T-helper 2 cell treated with Interferon-gamma antibody and Interleukin-4, amounts not matched to agents 5 μg/mL and 100 μg/mL, for 36 hours (primary cell): ENCODE data around the gene PTPRB.
A peak's percentile ranks its signal among the peaks of the same experiment; 100 is the strongest.

Source experiments
- DNase-seq: peaks from one replicate; pipeline ENCODE4 v3.0.0; 2021; ENCODE audit warnings: low spot score
- H3K27ac Mint-ChIP-seq: one replicate; pipeline ENCODE4 v1.8.0; 2021; ENCODE audit warnings: mild to moderate bottlenecking, mixed read lengths
- H3K27me3 Mint-ChIP-seq: one replicate; pipeline ENCODE4 v1.8.0; 2021; ENCODE audit warnings: low read depth, mixed read lengths
- H3K36me3 Mint-ChIP-seq: one replicate; pipeline ENCODE4 v1.8.0; 2021; ENCODE audit warnings: low read depth, mixed read lengths
- H3K4me1 Mint-ChIP-seq: one replicate; pipeline ENCODE4 v1.8.0; 2021; ENCODE audit warnings: low read depth, mixed read lengths
- H3K4me3 Mint-ChIP-seq: one replicate; pipeline ENCODE4 v1.8.0; 2022; ENCODE audit warnings: mild to moderate bottlenecking, moderate library complexity, mixed read lengths
- H3K9me3 Mint-ChIP-seq: one replicate; pipeline ENCODE4 v1.8.0; 2021; ENCODE audit warnings: mixed read lengths

Gene PTPRB

DNA sequence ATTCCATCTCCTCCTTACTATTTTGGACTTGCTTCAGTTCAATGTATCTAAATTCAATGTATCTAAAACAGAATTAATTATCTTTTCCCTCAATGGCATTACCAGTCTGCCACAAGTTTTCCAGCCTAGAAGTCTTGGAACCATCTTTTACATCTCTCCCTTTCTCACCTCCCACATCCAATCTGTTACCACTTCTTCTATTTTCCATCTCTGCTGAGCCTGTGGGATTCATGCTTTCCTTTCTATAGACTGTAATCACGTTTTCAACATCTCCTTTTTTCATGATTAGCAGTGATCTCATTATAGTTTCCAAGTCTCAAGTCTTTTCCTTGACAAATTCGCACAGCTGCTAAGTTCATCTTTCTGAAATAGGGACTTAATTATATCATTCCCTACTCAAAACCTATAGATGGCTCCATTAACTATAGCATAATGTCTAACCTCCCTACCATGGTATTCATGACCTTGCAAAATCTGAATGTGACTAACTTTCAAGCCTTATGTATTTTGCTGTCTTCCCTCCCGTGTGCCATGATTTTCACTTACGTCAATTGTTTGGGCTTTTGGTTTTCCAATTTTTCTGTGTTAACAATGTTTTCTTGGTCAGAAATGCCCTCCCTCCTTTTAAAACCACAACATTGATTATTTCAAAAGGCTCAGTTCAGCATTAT, 20.5 kb upstream of the PTPRB start:
- no peak for DNase-seq
- Mint-ChIP-seq H3K27me3 (peaks cover 5% of the 10 kb centered on the region), H3K9me3 (no peaks in the 10 kb centered on the region), H3K4me3 (no peak overlapping the region), H3K36me3 (no peaks in the 10 kb centered on the region), H3K27ac (no peak overlapping the region), H3K4me1 (peaks cover 2% of the 10 kb centered on the region)

DNA sequence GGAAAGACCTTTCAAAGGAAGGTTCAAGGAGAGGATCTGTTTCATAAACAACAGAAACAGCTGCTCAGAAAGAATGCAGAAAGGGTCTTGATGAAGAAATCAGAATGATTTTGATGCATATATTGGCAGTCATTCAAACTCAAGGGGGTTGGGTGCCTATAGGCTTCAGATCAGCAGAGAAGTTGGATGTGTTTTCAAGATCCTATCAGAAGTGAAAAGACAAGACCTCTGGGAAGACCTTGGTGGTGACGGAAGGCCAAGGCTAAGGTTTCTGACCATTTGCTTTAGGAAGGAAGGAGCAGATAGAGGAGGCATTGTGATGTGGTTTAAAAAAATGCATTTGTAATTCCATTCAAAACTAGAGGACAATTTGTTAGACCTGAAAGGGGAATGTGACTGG, 15.2 kb upstream of the PTPRB start:
- Mint-ChIP-seq H3K9me3 (no peaks in the 10 kb centered on the region), H3K27ac (no peak overlapping the region)
- no peak for DNase-seq

GRCh38 chr12:70648831-70649230, 11.6 kb upstream of the PTPRB start:
- DNase-seq, result no peak
- no peak overlapping the region for H3K27ac Mint-ChIP-seq

More for the DNA sequence above, 15.2 kb upstream of the PTPRB start:
- H3K27me3 Mint-ChIP-seq, result peaks cover 6% of the 10 kb centered on the region
- H3K36me3 Mint-ChIP-seq, result no peaks in the 10 kb centered on the region
- H3K4me1 Mint-ChIP-seq, result no peaks in the 10 kb centered on the region
- H3K4me3 Mint-ChIP-seq, result no peak overlapping the region

GRCh38 chr12:70648191-70648590, 11.0 kb upstream of the PTPRB start:
- Mint-ChIP-seq H3K36me3 (no peaks in the 10 kb centered on the region), H3K9me3 (no peaks in the 10 kb centered on the region), H3K27ac (no peak overlapping the region), H3K27me3 (peaks cover 15% of the 10 kb centered on the region), H3K4me1 (peaks cover 11% of the 10 kb centered on the region), H3K4me3 (no peak overlapping the region)
- DNase-seq, result no peak

More at GRCh38 chr12:70648831-70649230, 11.6 kb upstream of the PTPRB start:
- Mint-ChIP-seq H3K4me1 (peaks cover 11% of the 10 kb centered on the region), H3K36me3 (no peaks in the 10 kb centered on the region), H3K4me3 (no peak overlapping the region), H3K9me3 (no peaks in the 10 kb centered on the region), H3K27me3 (peaks cover 16% of the 10 kb centered on the region)

DNA sequence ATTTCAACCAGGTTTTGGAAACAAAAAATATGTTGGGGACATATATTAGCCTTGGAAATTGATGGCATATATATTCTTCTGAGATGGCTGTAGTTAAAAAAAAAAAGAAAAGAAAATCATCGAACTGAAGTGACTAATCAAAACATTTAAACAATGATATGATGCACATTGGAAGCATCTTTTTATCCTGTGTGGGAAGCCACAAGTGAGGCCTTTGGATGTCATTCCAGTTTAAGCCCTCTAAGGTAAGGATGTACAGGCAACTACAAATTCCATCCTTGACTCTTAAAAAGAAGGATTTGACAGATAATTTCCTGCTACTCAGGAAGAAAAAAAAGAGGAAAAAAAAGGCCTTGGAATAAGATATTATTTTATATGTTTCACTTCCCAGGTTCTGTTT, 9.6 kb upstream of the PTPRB start:
- Mint-ChIP-seq H3K4me1 (peaks cover 11% of the 10 kb centered on the region), H3K4me3 (no peak overlapping the region), H3K27ac (no peak overlapping the region), H3K9me3 (no peaks in the 10 kb centered on the region), H3K36me3 (no peaks in the 10 kb centered on the region), H3K27me3 (peaks cover 12% of the 10 kb centered on the region)
- no peak for DNase-seq

- H3K9me3 Mint-ChIP-seq, result no peaks in the 10 kb centered on the region
- no peaks in the 10 kb centered on the region for H3K36me3 Mint-ChIP-seq
- H3K27ac Mint-ChIP-seq, result peak overlapping the region; percentile 10
- H3K4me3 Mint-ChIP-seq, result peak overlapping the region; percentile 24
- no peak for DNase-seq
- H3K4me1 Mint-ChIP-seq, result peaks cover 11% of the 10 kb centered on the region
- H3K27me3 Mint-ChIP-seq, result peaks cover 12% of the 10 kb centered on the region
These were observed 8.5 kb upstream of the PTPRB start for GRCh38 chr12:70645494-70646317.

DNA sequence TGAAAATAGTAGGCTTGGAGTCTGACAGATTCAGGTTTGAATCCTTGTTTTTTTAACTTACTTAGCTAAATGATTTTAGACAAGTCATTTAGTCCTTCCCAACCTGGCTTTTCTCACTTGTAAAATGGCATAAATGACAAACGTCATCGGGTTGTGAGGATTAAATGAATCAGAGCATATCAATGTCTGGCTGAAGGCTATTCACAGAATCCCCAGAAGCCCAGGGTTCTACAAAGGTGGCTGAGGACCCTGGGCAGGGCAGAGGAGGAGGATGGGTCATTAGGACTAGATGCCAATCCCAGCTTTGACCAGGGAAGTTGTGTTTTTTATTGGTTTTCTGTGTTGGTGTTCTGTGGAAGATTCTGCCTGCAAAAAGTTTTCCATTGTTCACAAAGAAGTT, 7.6 kb upstream of the PTPRB start:
- H3K4me1 Mint-ChIP-seq, result peaks cover 11% of the 10 kb centered on the region
- peaks cover 12% of the 10 kb centered on the region for H3K27me3 Mint-ChIP-seq
- H3K4me3 Mint-ChIP-seq, result no peak overlapping the region
- H3K9me3 Mint-ChIP-seq, result no peaks in the 10 kb centered on the region
- H3K36me3 Mint-ChIP-seq, result no peaks in the 10 kb centered on the region
- no peak overlapping the region for H3K27ac Mint-ChIP-seq
- no peak for DNase-seq

DNA sequence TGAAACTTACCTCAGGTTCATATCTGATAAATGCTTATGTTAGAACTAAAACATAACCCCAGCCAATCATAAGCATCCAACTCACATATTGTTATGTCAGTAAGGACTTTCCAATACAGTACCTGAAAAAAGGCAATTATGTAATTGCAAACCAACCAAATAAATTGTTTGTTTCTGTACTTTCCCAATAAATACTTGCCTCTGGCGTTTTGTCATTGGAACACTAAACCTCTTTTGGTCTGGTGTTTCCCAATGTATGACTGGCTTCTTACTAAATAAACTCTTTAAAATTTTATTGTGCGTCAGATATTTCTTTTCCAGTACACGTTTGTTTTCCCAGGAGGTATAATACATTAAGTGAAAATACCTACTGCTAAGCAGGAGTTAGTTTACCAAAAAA, 6.7 kb upstream of the PTPRB start:
- H3K27me3 Mint-ChIP-seq, result peaks cover 12% of the 10 kb centered on the region
- no peak overlapping the region for H3K27ac Mint-ChIP-seq
- no peak for DNase-seq
- no peak overlapping the region for H3K4me3 Mint-ChIP-seq
- no peaks in the 10 kb centered on the region for H3K36me3 Mint-ChIP-seq
- H3K9me3 Mint-ChIP-seq, result no peaks in the 10 kb centered on the region
- H3K4me1 Mint-ChIP-seq, result peaks cover 11% of the 10 kb centered on the region

GRCh38 chr12:70641691-70642090, 4.5 kb upstream of the PTPRB start:
- Mint-ChIP-seq H3K9me3 (no peaks in the 10 kb centered on the region), H3K27me3 (peaks cover 12% of the 10 kb centered on the region), H3K4me3 (no peak overlapping the region), H3K36me3 (no peaks in the 10 kb centered on the region), H3K4me1 (peaks cover 11% of the 10 kb centered on the region), H3K27ac (no peak overlapping the region)
- DNase-seq, result no peak

GRCh38 chr12:70640901-70641300, 3.7 kb upstream of the PTPRB start:
- Mint-ChIP-seq H3K27me3 (peaks cover 10% of the 10 kb centered on the region), H3K9me3 (no peaks in the 10 kb centered on the region), H3K36me3 (no peaks in the 10 kb centered on the region), H3K27ac (no peak overlapping the region), H3K4me1 (peaks cover 5% of the 10 kb centered on the region), H3K4me3 (no peak overlapping the region)
- no peak for DNase-seq

DNA sequence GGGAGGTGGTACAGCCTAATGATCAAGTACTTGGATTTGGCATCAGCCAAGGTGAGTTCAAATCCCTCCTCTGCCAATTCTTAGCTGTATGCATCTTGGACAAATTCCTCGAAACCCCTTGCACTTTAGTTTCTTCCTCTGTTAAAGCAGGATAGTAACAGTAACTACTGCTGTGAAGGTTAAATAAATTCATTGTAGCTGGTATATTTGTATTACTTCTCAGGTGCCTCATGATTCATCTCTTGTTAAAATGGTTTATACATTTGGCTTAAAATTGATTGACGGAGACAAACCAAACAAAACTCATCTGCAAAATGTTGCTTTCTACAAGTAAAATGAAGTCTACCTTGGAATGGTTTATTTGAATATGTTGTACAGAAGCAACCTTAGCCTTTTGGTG, 2.3 kb upstream of the PTPRB start:
- H3K27ac Mint-ChIP-seq, result no peak overlapping the region
- H3K27me3 Mint-ChIP-seq, result peaks cover 8% of the 10 kb centered on the region
- no peaks in the 10 kb centered on the region for H3K4me1 Mint-ChIP-seq
- H3K4me3 Mint-ChIP-seq, result no peak overlapping the region
- DNase-seq, result no peak
- H3K9me3 Mint-ChIP-seq, result no peaks in the 10 kb centered on the region
- H3K36me3 Mint-ChIP-seq, result no peaks in the 10 kb centered on the region

GRCh38 chr12:70638639-70639360, 1.6 kb upstream of the PTPRB start:
- no peaks in the 10 kb centered on the region for H3K4me1 Mint-ChIP-seq
- no peaks in the 10 kb centered on the region for H3K36me3 Mint-ChIP-seq
- no peak overlapping the region for H3K27ac Mint-ChIP-seq
- no peak overlapping the region for H3K4me3 Mint-ChIP-seq
- no peak for DNase-seq
- peaks cover 6% of the 10 kb centered on the region for H3K27me3 Mint-ChIP-seq
- no peaks in the 10 kb centered on the region for H3K9me3 Mint-ChIP-seq

GRCh38 chr12:70635755-70636154, 1.5 kb downstream of the PTPRB start:
- Mint-ChIP-seq H3K27me3 (peaks cover 5% of the 10 kb centered on the region), H3K36me3 (no peaks in the 10 kb centered on the region), H3K9me3 (no peaks in the 10 kb centered on the region), H3K4me1 (peaks cover 4% of the 10 kb centered on the region), H3K4me3 (no peak overlapping the region), H3K27ac (no peak overlapping the region)
- DNase-seq, result no peak
